SK-N-MC (cell line): Measurements from ENCODE around the gene UBL7.

ENCODE experiments used
- DNase-seq: peaks from one replicate; pipeline ENCODE4 v3.0.0-alpha.2; 2011; ENCODE audit warnings: low read depth, low spot score
- H3K27ac ChIP-seq: fragments of 200-600 bp; sonication (generic); 2 replicates; pipeline ENCODE4 v1.5.1; 2016; ENCODE audit warnings: mixed run types
- H3K36me3 ChIP-seq: fragments of 200-600 bp; sonication (generic); 2 replicates; pipeline ENCODE4 v1.6.1; 2017; ENCODE audit warnings: antibody characterized with exemption, low read length, mixed read lengths; ENCODE audit not compliant: insufficient read depth
- H3K4me3 ChIP-seq: fragments of 200-600 bp; sonication (generic); 2 replicates; pipeline ENCODE4 v1.5.1; 2016
- H3K9ac ChIP-seq: fragments of 200-600 bp; sonication (generic); 2 replicates; pipeline ENCODE4 v1.8.0; 2017; ENCODE audit warnings: mixed run types, mixed read lengths; ENCODE audit not compliant: insufficient read length
- H3K9me3 ChIP-seq: fragments of 200-600 bp; sonication (generic); 2 replicates; pipeline ENCODE4 v1.6.1; 2017; ENCODE audit warnings: low read depth, mild to moderate bottlenecking, antibody characterized with exemption, low read length, moderate library complexity, mixed read lengths
- EZH2 ChIP-seq: fragments of 200-600 bp; sonication (generic); IDR thresholded peaks from one replicate; pipeline ENCODE4 v1.6.1; 2017; ENCODE audit warnings: antibody characterized with exemption
- FOXP2 ChIP-seq: optimal IDR thresholded peaks from 2 replicates; pipeline ENCODE3; 2011; ENCODE audit warnings: mild to moderate bottlenecking, moderate library complexity; ENCODE audit not compliant: insufficient read depth; ENCODE audit errors: extremely low read length, control extremely low read depth
- POLR2AphosphoS5 ChIP-seq: IDR thresholded peaks from 2 replicates; pipeline ENCODE4 v1.6.1; 2012; ENCODE audit warnings: mild to moderate bottlenecking, low read depth, low read length, borderline replicate concordance

UBL7 gene

DNA sequence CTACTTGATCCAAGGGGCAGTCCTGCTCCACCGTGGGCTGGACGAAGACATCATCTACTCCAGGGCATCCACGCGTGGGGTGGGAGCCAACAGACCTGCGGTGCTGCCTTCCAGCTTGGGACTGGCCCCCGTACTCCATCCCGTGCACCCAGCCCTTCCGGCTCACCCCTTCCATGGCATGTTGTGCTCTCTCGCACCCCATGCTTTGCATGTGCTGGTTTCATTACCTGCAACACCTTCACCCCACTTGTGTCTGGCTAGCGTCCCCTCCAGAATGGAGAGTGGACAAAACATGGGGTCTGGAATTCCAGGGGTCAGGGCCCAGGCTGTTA is 57.4 kb downstream of the UBL7 start:
- H3K27ac ChIP-seq, result no peak overlapping the region
- no peak for DNase-seq
- H3K9me3 ChIP-seq, result no peaks in the 10 kb centered on the region
- no peaks in the 10 kb centered on the region for H3K36me3 ChIP-seq
- TF ChIP-seq FOXP2, result no peak
- TF ChIP-seq POLR2AphosphoS5, result no peak
- no peak for TF ChIP-seq EZH2
- no peak overlapping the region for H3K4me3 ChIP-seq
- no peak overlapping the region for H3K9ac ChIP-seq

DNA sequence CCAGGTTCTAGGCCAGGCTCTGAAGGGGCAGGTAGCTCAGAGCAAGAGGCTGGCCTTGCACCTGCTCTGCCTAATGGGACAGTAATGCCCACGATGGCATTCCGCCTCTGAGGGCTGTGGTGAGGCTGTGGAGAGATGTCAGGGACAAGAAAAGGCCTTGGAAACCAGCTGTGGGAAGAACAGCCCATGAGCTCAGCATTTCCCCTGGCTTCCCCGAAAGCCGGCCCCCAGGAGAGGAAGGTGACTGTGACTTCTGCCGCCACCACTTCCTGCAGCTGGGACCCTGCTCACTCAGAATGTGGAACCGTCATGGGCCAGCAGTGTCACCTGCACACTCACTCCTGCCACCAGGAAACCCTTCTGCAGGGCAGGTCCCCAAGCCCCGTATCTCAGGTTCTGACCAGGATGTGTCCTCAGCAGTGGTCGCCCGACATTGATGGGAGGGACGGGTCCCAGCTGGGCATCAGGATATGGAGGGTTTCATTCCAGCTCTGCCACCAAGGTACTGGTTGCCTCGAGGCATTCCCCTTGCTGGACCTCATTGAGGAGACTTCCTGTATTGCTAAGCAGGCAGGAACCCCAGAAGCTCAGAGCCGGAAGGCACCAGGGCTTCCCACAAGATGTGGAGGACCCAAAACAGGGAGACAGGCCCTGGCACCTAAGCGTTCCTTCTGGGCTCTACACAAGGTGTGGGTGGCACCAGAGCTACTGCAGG is 57.9 kb downstream of the UBL7 start:
- H3K9me3 ChIP-seq, result no peaks in the 10 kb centered on the region
- no peak overlapping the region for H3K4me3 ChIP-seq
- no peak overlapping the region for H3K9ac ChIP-seq
- DNase-seq, result no peak
- no peak overlapping the region for H3K27ac ChIP-seq
- TF ChIP-seq EZH2 (no peak), FOXP2 (no peak), POLR2AphosphoS5 (no peak)
- H3K36me3 ChIP-seq, result no peaks in the 10 kb centered on the region

DNA sequence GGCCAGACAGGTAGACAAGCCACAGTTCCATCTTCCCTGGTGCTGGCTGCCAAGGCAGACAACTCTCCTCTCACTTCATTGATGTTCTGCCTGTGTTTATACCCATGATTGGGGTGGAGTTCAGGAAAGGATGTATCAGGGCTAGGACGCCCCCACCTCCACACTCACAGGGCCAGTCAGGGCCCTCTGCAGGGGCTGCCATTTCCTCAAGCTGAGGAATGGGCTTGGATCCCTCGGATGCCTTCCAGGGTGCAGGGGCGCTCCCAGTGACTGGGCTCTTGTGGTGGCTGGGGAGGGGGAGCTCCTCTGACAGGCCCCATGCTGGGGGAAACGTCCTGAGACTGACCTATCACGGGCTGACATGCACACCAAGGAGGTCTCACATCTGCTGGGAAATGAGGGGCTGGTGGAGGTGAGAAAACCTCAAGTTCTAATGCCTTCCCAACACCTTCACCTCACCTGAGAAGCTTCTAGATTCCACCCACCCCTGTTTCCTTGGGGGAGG is 58.6 kb downstream of the UBL7 start:
- no peak overlapping the region for H3K27ac ChIP-seq
- DNase-seq, result no peak
- TF ChIP-seq FOXP2 (no peak), POLR2AphosphoS5 (no peak), EZH2 (no peak)
- H3K4me3 ChIP-seq, result no peak overlapping the region
- H3K9me3 ChIP-seq, result no peaks in the 10 kb centered on the region
- H3K9ac ChIP-seq, result no peak overlapping the region
- no peaks in the 10 kb centered on the region for H3K36me3 ChIP-seq

DNA sequence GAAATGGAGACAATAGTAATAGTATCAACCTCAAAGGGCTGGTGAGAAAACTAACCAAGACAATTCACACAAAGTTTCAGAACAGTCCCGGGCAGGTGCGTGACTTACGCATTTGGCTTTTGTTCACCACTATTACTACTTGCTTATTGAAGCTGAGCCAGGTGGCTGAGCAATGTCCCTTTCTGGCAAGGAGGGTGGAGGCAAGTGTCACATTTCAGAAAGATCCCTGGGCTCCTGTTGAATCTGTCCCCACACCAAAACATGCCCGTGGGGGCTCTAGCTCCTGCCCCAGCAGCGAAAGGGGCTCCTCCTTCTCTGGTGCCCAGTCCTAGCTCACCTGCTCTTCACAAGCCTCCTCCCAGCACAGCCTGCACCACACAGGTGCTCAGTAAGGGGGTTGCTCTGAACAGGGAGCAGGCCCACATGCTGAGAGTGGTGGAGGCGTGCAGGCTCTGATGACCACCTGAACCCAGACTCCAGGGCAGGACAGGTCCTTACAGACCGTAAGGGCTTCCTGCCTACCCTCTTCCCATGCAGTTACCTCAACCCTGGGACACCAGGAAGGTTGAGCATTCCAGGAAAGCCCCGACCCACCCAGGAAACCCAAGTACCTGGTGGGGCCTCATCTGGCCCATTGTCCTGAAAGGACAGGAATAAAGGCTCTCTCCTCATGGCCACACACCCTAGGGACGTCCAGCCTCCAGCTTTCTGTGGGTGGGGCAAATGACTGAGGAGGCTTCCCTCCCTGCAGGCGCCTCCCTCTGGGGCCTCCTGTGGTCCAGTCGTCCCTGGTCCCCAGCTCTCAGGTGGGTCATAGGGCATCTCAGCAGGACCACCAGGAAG is 59.8 kb downstream of the UBL7 start:
- Histone ChIP-seq H3K9me3 (no peaks in the 10 kb centered on the region), H3K4me3 (no peak overlapping the region), H3K9ac (no peak overlapping the region), H3K27ac (no peak overlapping the region), H3K36me3 (no peaks in the 10 kb centered on the region)
- DNase-seq, result no peak
- TF ChIP-seq EZH2 (no peak), FOXP2 (no peak), POLR2AphosphoS5 (no peak)

DNA sequence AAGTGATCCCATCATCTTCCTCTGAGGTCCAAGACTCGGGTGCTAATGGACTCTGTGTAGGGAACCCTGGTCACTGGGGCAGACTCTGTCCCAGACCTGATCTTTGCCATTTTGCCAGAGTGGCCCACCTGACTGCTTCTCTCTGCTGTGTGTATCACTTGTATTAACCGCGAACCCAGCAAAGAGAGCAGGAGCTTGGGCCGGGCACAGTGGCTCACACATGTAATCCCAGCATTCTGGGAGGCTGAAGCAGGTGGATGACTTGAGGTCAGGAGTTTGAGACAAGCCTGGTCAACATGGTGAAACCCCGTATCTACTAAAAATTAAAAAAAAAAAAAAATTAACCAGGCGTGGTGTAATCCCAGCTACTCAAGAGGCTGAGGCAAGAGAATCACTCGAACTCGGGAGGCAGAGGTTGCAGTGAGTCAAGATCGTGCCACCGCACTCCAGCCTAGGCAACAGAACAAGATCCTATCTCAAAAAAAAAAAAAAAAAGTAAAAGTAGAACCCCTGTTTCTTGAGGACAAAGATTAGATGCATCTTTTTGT is 60.6 kb downstream of the UBL7 start:
- Histone ChIP-seq H3K4me3 (no peak overlapping the region), H3K9ac (no peak overlapping the region), H3K27ac (no peak overlapping the region), H3K36me3 (no peaks in the 10 kb centered on the region), H3K9me3 (no peaks in the 10 kb centered on the region)
- no peak for TF ChIP-seq EZH2
- TF ChIP-seq FOXP2, result no peak
- no peak for TF ChIP-seq POLR2AphosphoS5
- DNase-seq, result no peak

DNA sequence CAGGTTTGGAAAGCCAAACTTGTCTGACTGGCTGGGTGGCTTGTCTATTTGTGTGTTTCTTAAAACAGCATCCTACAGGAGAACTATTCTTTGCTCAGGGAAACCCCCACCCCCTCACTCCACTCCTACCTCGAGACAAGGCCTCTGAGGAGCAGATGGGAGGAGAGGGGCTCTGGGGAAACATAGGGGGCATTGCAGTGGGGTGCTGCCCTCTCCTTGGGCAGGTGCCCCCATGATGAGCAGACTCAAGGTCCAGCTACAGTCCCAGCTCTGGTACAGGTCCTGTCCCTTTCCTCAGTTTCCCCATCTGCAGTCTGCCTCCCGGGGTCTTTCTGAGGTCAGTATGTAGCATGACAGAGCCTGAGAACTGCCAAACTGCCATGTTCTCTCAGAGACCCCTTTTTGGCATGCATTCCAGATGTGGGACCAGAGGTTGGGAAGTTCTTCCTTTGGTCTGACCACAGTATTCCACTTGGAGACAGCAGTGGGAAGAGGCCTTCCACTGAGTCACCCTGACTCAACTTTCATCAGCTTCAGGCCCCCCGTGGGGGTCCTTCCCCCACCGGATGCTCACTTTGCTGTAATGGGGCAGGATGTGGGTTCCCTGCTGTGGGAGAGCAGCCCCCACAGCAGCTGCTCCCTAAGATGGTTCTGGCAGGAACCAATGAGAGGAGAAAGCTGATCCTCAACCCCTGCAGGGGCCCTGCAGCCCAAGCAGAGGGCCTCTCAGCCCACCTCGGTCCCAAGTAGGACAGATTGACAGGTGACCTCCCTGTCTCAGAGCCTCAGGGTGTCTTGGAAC is 61.2 kb downstream of the UBL7 start:
- Histone ChIP-seq H3K27ac (no peak overlapping the region), H3K36me3 (no peaks in the 10 kb centered on the region), H3K9me3 (no peaks in the 10 kb centered on the region), H3K4me3 (no peak overlapping the region), H3K9ac (no peak overlapping the region)
- TF ChIP-seq FOXP2 (no peak), POLR2AphosphoS5 (no peak), EZH2 (no peak)
- DNase-seq, result no peak

DNA sequence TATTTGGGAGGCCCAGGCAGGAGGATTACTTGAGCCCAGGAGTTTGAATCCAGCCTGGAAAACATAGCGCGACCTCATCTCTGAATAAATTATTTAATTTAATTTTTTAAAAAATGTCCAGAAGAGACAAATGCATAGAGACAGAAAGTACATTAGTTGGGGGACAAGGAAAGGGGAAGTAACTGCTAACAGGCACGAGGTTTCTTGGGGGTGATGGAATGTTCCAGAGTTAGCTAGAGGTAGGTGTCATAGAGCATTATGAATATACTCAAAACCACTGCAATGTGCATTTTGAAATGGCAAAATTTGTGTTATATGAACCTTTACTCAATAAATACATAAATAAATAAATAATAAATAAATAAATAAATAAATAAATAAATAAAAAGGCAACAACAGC is 61.9 kb downstream of the UBL7 start:
- Histone ChIP-seq H3K36me3 (no peaks in the 10 kb centered on the region), H3K9ac (no peak overlapping the region), H3K9me3 (no peaks in the 10 kb centered on the region), H3K27ac (no peak overlapping the region), H3K4me3 (no peak overlapping the region)
- no peak for TF ChIP-seq FOXP2
- no peak for TF ChIP-seq POLR2AphosphoS5
- TF ChIP-seq EZH2, result no peak
- no peak for DNase-seq

DNA sequence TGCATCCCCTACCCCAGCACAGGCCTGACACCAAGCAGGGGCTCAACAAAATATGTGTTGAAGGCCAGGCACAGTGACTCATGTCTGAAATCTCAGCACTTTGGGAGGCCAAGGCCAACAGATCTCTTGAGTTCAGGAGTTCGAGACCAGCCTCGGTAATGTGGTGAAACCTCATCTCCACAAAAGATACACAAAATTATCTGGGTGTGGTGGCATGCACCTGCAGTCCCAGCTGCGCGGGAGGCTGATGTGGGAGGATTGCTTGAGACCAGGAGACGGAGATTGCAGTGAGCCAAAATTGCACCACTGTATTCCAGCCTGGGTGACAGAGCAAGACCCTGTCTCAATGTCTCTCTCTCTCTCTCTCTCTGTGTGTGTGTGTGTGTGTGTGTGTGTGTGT is 62.8 kb downstream of the UBL7 start:
- no peak overlapping the region for H3K9ac ChIP-seq
- H3K36me3 ChIP-seq, result no peaks in the 10 kb centered on the region
- no peak overlapping the region for H3K27ac ChIP-seq
- DNase-seq, result no peak
- no peak for TF ChIP-seq FOXP2
- no peak for TF ChIP-seq EZH2
- no peak for TF ChIP-seq POLR2AphosphoS5
- H3K4me3 ChIP-seq, result no peak overlapping the region
- no peaks in the 10 kb centered on the region for H3K9me3 ChIP-seq
